Activated naive CD8-positive, alpha-beta T cell (primary cell): ENCODE data around the gene CSTB.

ENCODE experiments used
- H3K27ac Mint-ChIP-seq: one replicate; pipeline ENCODE4 v1.8.0; 2021; ENCODE audit warnings: mixed read lengths
- H3K27me3 Mint-ChIP-seq: one replicate; pipeline ENCODE4 v1.8.0; 2021; ENCODE audit warnings: mixed read lengths
- H3K36me3 Mint-ChIP-seq: one replicate; pipeline ENCODE4 v1.8.0; 2021; ENCODE audit warnings: mixed read lengths
- H3K4me1 Mint-ChIP-seq: one replicate; pipeline ENCODE4 v1.8.0; 2021; ENCODE audit warnings: low read depth, mixed read lengths
- H3K4me3 Mint-ChIP-seq: one replicate; pipeline ENCODE4 v1.8.0; 2021; ENCODE audit warnings: mild to moderate bottlenecking, mixed read lengths
- H3K9me3 Mint-ChIP-seq: one replicate; pipeline ENCODE4 v1.8.0; 2021; ENCODE audit warnings: low read depth, mixed read lengths

The CSTB gene

GRCh38 chr21:43801006-43801783 lies 25.1 kb upstream of the CSTB start:
- peaks cover 2% of the 10 kb centered on the region for H3K4me1 Mint-ChIP-seq
- no peaks in the 10 kb centered on the region for H3K9me3 Mint-ChIP-seq
- no peak overlapping the region for H3K4me3 Mint-ChIP-seq
- peak overlapping the region; percentile 84 for H3K27ac Mint-ChIP-seq
- H3K36me3 Mint-ChIP-seq: no peaks in the 10 kb centered on the region
- H3K27me3 Mint-ChIP-seq: no peaks in the 10 kb centered on the region

GRCh38 chr21:43800566-43800965 lies 24.5 kb upstream of the CSTB start:
- Mint-ChIP-seq H3K27ac (no peak overlapping the region), H3K27me3 (no peaks in the 10 kb centered on the region), H3K9me3 (no peaks in the 10 kb centered on the region), H3K36me3 (no peaks in the 10 kb centered on the region), H3K4me1 (peaks cover 2% of the 10 kb centered on the region), H3K4me3 (no peak overlapping the region)

- H3K4me1 Mint-ChIP-seq: peaks cover 3% of the 10 kb centered on the region
- no peak overlapping the region for H3K4me3 Mint-ChIP-seq
- H3K36me3 Mint-ChIP-seq: peaks cover under 1% of the 10 kb centered on the region
- H3K9me3 Mint-ChIP-seq: no peaks in the 10 kb centered on the region
- H3K27me3 Mint-ChIP-seq: no peaks in the 10 kb centered on the region
- no peak overlapping the region for H3K27ac Mint-ChIP-seq
These were observed 24.0 kb upstream of the CSTB start for GRCh38 chr21:43800124-43800523.

- Mint-ChIP-seq H3K36me3 (peaks cover 2% of the 10 kb centered on the region), H3K27ac (no peak overlapping the region)
These were observed 23.3 kb upstream of the CSTB start for GRCh38 chr21:43799301-43799840.

GRCh38 chr21:43797925-43798715 lies 22.0 kb upstream of the CSTB start:
- no peak overlapping the region for H3K4me3 Mint-ChIP-seq
- H3K4me1 Mint-ChIP-seq: peaks cover 6% of the 10 kb centered on the region
- peaks cover 2% of the 10 kb centered on the region for H3K36me3 Mint-ChIP-seq
- H3K27me3 Mint-ChIP-seq: no peaks in the 10 kb centered on the region
- H3K9me3 Mint-ChIP-seq: no peaks in the 10 kb centered on the region
- no peak overlapping the region for H3K27ac Mint-ChIP-seq

More at GRCh38 chr21:43799301-43799840, 23.3 kb upstream of the CSTB start:
- H3K4me1 Mint-ChIP-seq: peaks cover 5% of the 10 kb centered on the region
- no peaks in the 10 kb centered on the region for H3K9me3 Mint-ChIP-seq
- H3K27me3 Mint-ChIP-seq: no peaks in the 10 kb centered on the region
- H3K4me3 Mint-ChIP-seq: no peak overlapping the region

GRCh38 chr21:43797415-43797814 lies 21.3 kb upstream of the CSTB start:
- no peaks in the 10 kb centered on the region for H3K9me3 Mint-ChIP-seq
- no peaks in the 10 kb centered on the region for H3K27me3 Mint-ChIP-seq
- peaks cover 8% of the 10 kb centered on the region for H3K4me1 Mint-ChIP-seq
- no peak overlapping the region for H3K27ac Mint-ChIP-seq
- no peak overlapping the region for H3K4me3 Mint-ChIP-seq
- H3K36me3 Mint-ChIP-seq: peaks cover 2% of the 10 kb centered on the region

GRCh38 chr21:43794857-43795256 lies 18.7 kb upstream of the CSTB start:
- Mint-ChIP-seq H3K36me3 (peaks cover 6% of the 10 kb centered on the region), H3K4me1 (peaks cover 29% of the 10 kb centered on the region), H3K9me3 (no peaks in the 10 kb centered on the region), H3K4me3 (no peak overlapping the region), H3K27me3 (no peaks in the 10 kb centered on the region), H3K27ac (peak overlapping the region; percentile 16)

GRCh38 chr21:43794311-43794710 lies 18.2 kb upstream of the CSTB start:
- Mint-ChIP-seq H3K4me3 (no peak overlapping the region), H3K27ac (no peak overlapping the region), H3K4me1 (peaks cover 29% of the 10 kb centered on the region), H3K36me3 (peaks cover 6% of the 10 kb centered on the region), H3K27me3 (no peaks in the 10 kb centered on the region), H3K9me3 (no peaks in the 10 kb centered on the region)

- no peak overlapping the region for H3K4me3 Mint-ChIP-seq
- peaks cover 6% of the 10 kb centered on the region for H3K36me3 Mint-ChIP-seq
These were observed 17.1 kb upstream of the CSTB start for GRCh38 chr21:43793243-43793642.

GRCh38 chr21:43792406-43792805 lies 16.3 kb upstream of the CSTB start:
- no peaks in the 10 kb centered on the region for H3K27me3 Mint-ChIP-seq
- peaks cover 29% of the 10 kb centered on the region for H3K4me1 Mint-ChIP-seq
- no peak overlapping the region for H3K27ac Mint-ChIP-seq
- peak overlapping the region; percentile 80 for H3K4me3 Mint-ChIP-seq
- no peaks in the 10 kb centered on the region for H3K9me3 Mint-ChIP-seq
- H3K36me3 Mint-ChIP-seq: peaks cover 6% of the 10 kb centered on the region

More at GRCh38 chr21:43793243-43793642, 17.1 kb upstream of the CSTB start:
- no peak overlapping the region for H3K27ac Mint-ChIP-seq
- H3K27me3 Mint-ChIP-seq: no peaks in the 10 kb centered on the region
- peaks cover 29% of the 10 kb centered on the region for H3K4me1 Mint-ChIP-seq
- H3K9me3 Mint-ChIP-seq: no peaks in the 10 kb centered on the region

GRCh38 chr21:43790010-43790524 lies 14.0 kb upstream of the CSTB start:
- Mint-ChIP-seq H3K9me3 (no peaks in the 10 kb centered on the region), H3K27ac (peak overlapping the region; percentile 95), H3K4me1 (peaks cover 28% of the 10 kb centered on the region), H3K4me3 (peak overlapping the region; percentile 98), H3K36me3 (peaks cover 4% of the 10 kb centered on the region), H3K27me3 (no peaks in the 10 kb centered on the region)

GRCh38 chr21:43789276-43790009 lies 13.3 kb upstream of the CSTB start, which contains the start of gene RRP1:
Gene RRP1 (plus strand): TSS chr21:43789577. CDS start chr21:43789630, 53 bp downstream.
- H3K36me3 Mint-ChIP-seq: peaks cover 4% of the 10 kb centered on the region
- H3K4me3 Mint-ChIP-seq: peak within 1 kb of the TSS; percentile 98
- H3K4me1 Mint-ChIP-seq: peaks cover 27% of the 10 kb centered on the region
- no peaks in the 10 kb centered on the region for H3K27me3 Mint-ChIP-seq
- H3K27ac Mint-ChIP-seq: peak within 1 kb of the TSS; percentile 95
- H3K9me3 Mint-ChIP-seq: no peaks in the 10 kb centered on the region

- no peaks in the 10 kb centered on the region for H3K27me3 Mint-ChIP-seq
- peaks cover 32% of the 10 kb centered on the region for H3K4me1 Mint-ChIP-seq
- no peak overlapping the region for H3K4me3 Mint-ChIP-seq
- H3K9me3 Mint-ChIP-seq: no peaks in the 10 kb centered on the region
- no peak overlapping the region for H3K27ac Mint-ChIP-seq
- H3K36me3 Mint-ChIP-seq: peaks cover 2% of the 10 kb centered on the region
These were observed 10.8 kb upstream of the CSTB start for GRCh38 chr21:43786807-43787440.

- peaks cover 29% of the 10 kb centered on the region for H3K4me1 Mint-ChIP-seq
- H3K27ac Mint-ChIP-seq: no peak overlapping the region
- H3K9me3 Mint-ChIP-seq: no peaks in the 10 kb centered on the region
- peak overlapping the region; percentile 45 for H3K4me3 Mint-ChIP-seq
- no peaks in the 10 kb centered on the region for H3K36me3 Mint-ChIP-seq
- no peaks in the 10 kb centered on the region for H3K27me3 Mint-ChIP-seq
These were observed 10.2 kb upstream of the CSTB start for GRCh38 chr21:43786300-43786806.
